Measurements from ENCODE around the gene CCDC134. TPM values are rescaled to one million over a fixed set of nuclear protein-coding genes. Genes with fewer than 3 reads are reported as not detected.

CCDC134 gene
- total RNA-seq, 2 experiments from 2014 or later, result 15.2 to 15.9 TPM

GRCh38 chr22:41822317-41823057 is 22.0 kb downstream of the CCDC134 start:
- intact Hi-C loops (cut with micrococcal nuclease), result no loop called here
- peaks cover 29% of the 10 kb centered on the region for H3K4me1 Mint-ChIP-seq (ENCODE audit: low read depth)
- ChIA-PET POLR2A (interaction anchor here (0.7 to 3.2 kb wide), 9 partner anchors 8 to 121 kb away, joined by 3 to 11 read pairs (median 4); partner anchors contain the start of gene SREBF2), CTCF (interaction anchor here (0.7 to 2.4 kb wide), 12 partner anchors 20 to 125 kb away, joined by 3 to 10 read pairs (median 4); partner anchors contain the start of gene CENPM)
- peaks cover 13% of the 10 kb centered on the region for H3K36me3 Mint-ChIP-seq (ENCODE audit: low read depth)
- peak; percentile 99 for ATAC-seq
- peak; percentile 73 for TF ChIP-seq CTCF (IDR thresholded peaks at IDR 0.05)
- H3K9me3 Mint-ChIP-seq, result no peaks in the 10 kb centered on the region
- DNase-seq, result peak; percentile 65
- H3K27me3 Mint-ChIP-seq, result no peaks in the 10 kb centered on the region
- peak overlapping the region; percentile 84 for H3K27ac Mint-ChIP-seq
- H3K4me3 Mint-ChIP-seq, result no peak overlapping the region

GRCh38 chr22:41823797-41824196 is 23.3 kb downstream of the CCDC134 start:
- Mint-ChIP-seq H3K36me3 (ENCODE audit: low read depth) (peaks cover 13% of the 10 kb centered on the region), H3K27ac (peak overlapping the region; percentile 52), H3K9me3 (no peaks in the 10 kb centered on the region), H3K4me1 (ENCODE audit: low read depth) (peaks cover 31% of the 10 kb centered on the region), H3K4me3 (no peak overlapping the region), H3K27me3 (no peaks in the 10 kb centered on the region)
- ATAC-seq, result no peak
- TF ChIP-seq CTCF (IDR thresholded peaks at IDR 0.05), result no peak
- ChIA-PET POLR2A (no interaction called here), CTCF (interaction anchor here (3.2 kb wide), 1 partner anchor 117 kb away, joined by 12 read pairs; no protein-coding TSS in a partner anchor)
- intact Hi-C loops (cut with micrococcal nuclease), result no loop called here
- DNase-seq, result no peak

GRCh38 chr22:41825376-41825775 is 24.9 kb downstream of the CCDC134 start:
- H3K36me3 Mint-ChIP-seq (ENCODE audit: low read depth), result peaks cover 21% of the 10 kb centered on the region
- peaks cover 39% of the 10 kb centered on the region for H3K4me1 Mint-ChIP-seq (ENCODE audit: low read depth)
- CTCF ChIA-PET, result interaction anchor here (1.5 to 8.4 kb wide), 4 partner anchors 33 to 116 kb away, joined by 3 to 38 read pairs (median 8); partner anchors contain the start of gene TNFRSF13C
- H3K27me3 Mint-ChIP-seq, result no peaks in the 10 kb centered on the region
- no peak for TF ChIP-seq CTCF (IDR thresholded peaks at IDR 0.05)
- H3K4me3 Mint-ChIP-seq, result no peak overlapping the region
- ATAC-seq (no peak), DNase-seq (no peak)
- no peaks in the 10 kb centered on the region for H3K9me3 Mint-ChIP-seq
- POLR2A ChIA-PET, result interaction anchor here (1.3 to 2.5 kb wide), 4 partner anchors 14 to 115 kb away, joined by 3 to 7 read pairs (median 6); partner anchors contain the start of gene CCDC134
- H3K27ac Mint-ChIP-seq, result peak overlapping the region; percentile 65
- intact Hi-C loops (cut with micrococcal nuclease), result loop anchor here (5.0 kb wide), 1 partner anchor 117 kb away; no protein-coding TSS in a partner anchor

DNA sequence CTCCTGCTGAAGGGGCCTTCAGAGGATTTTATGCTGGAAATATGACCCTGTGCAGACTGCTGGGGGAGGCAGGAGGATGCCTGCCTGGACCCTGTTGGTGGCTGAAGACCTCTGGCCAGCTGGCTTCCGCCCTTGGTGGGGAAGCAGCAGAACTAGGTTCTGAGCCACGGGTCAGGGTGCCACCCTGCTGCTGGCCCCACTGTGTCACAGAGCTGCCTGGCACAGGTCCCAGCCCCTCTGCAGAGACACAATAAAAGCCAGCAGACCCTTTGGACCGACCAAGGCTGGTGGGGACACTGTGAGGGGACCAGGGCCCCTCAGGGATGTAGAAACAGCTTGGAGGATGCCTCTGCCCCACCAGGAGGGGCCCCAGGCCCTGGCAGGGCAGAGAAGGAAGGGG is 25.5 kb downstream of the CCDC134 start:
- intact Hi-C loops (cut with micrococcal nuclease), result loop anchor here (5.0 kb wide), 1 partner anchor 116 kb away; no protein-coding TSS in a partner anchor
- H3K27me3 Mint-ChIP-seq, result no peaks in the 10 kb centered on the region
- no peak for DNase-seq
- no peak for ATAC-seq
- H3K9me3 Mint-ChIP-seq, result no peaks in the 10 kb centered on the region
- no peak overlapping the region for H3K4me3 Mint-ChIP-seq
- peaks cover 23% of the 10 kb centered on the region for H3K36me3 Mint-ChIP-seq (ENCODE audit: low read depth)
- TF ChIP-seq CTCF (IDR thresholded peaks at IDR 0.05), result no peak
- H3K4me1 Mint-ChIP-seq (ENCODE audit: low read depth), result peaks cover 42% of the 10 kb centered on the region
- no peak overlapping the region for H3K27ac Mint-ChIP-seq
- ChIA-PET POLR2A (interaction anchor here (0.7 to 2.5 kb wide), 9 partner anchors 8 to 114 kb away, joined by 3 to 7 read pairs (median 3); partner anchors contain the start of gene CCDC134), CTCF (interaction anchor here (1.5 to 8.4 kb wide), 5 partner anchors 32 to 115 kb away, joined by 3 to 38 read pairs (median 7); partner anchors contain the start of gene TNFRSF13C)
